Measurements from ENCODE around the gene ACAN.
A peak's percentile ranks its signal among the peaks of the same experiment; 100 is the strongest.
"Not testable (repeated sequence)": the region's sequence is repeated elsewhere in the genome, so short reads cannot be mapped to it uniquely, and the experiment has no call there.

Gene ACAN

DNA sequence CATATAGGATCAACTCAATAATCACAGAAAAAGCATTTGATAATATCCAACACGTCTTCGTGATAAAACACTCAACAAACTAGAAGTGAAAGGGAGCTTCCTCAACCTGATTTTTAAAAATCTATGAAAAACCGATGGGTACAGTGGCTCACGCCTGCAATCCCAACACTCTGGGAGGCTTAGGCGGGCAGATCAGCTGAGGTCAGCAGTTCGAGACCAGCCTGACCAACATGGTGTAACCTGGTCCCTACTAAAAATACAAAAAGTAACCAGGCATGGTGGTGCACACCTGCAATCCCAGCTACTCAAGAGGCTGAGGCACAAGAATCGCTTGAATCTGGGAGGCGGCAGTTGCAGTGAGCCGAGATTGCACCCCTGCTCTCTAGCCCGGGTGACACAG, 112.1 kb downstream of the ACAN start:
- TF ChIP-seq MYC (IDR thresholded peaks at IDR 0.05; ENCODE audit: low read depth, low read length) (no peak), POLR2A (IDR thresholded peaks at IDR 0.05; ENCODE audit: extremely low read depth, insufficient read length) (no peak)
- TF ChIP-seq, protein P1, sequence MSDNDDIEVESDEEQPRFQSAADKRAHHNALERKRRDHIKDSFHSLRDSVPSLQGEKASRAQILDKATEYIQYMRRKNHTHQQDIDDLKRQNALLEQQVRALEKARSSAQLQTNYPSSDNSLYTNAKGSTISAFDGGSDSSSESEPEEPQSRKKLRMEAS (IDR thresholded peaks at IDR 0.05; ENCODE audit: low read depth, low read length) = no peak
- TF ChIP-seq, protein P2, sequence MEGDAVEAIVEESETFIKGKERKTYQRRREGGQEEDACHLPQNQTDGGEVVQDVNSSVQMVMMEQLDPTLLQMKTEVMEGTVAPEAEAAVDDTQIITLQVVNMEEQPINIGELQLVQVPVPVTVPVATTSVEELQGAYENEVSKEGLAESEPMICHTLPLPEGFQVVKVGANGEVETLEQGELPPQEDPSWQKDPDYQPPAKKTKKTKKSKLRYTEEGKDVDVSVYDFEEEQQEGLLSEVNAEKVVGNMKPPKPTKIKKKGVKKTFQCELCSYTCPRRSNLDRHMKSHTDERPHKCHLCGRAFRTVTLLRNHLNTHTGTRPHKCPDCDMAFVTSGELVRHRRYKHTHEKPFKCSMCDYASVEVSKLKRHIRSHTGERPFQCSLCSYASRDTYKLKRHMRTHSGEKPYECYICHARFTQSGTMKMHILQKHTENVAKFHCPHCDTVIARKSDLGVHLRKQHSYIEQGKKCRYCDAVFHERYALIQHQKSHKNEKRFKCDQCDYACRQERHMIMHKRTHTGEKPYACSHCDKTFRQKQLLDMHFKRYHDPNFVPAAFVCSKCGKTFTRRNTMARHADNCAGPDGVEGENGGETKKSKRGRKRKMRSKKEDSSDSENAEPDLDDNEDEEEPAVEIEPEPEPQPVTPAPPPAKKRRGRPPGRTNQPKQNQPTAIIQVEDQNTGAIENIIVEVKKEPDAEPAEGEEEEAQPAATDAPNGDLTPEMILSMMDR (IDR thresholded peaks at IDR 0.05; ENCODE audit: low read depth, low read length) = no peak
- H3K4me3 ChIP-seq (ENCODE audit: low read depth, low read length) = no peak overlapping the region
- no peak for DNase-seq (ENCODE audit: low read depth)

DNA sequence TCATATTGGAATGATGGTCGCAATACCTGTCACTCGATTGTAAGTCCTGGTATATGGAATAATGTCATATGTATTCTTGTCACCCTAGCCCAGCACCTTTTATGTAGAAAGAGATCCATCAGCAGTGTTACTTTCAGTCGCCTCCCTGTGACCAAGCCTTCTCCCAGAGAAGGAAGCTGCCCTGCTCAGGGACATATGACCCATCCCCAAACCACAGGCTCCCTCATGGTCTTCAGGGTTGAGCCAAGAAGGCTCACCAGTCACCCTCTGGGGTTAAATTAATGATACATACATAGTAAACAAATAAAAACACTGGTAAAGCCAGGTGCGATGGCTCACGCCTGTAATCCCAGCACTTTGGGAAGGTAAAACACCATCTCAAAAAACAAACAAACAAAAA, 114.5 kb downstream of the ACAN start:
- TF ChIP-seq, protein P2 (IDR thresholded peaks at IDR 0.05; ENCODE audit: low read depth, low read length) = no peak
- no peak for TF ChIP-seq POLR2A (IDR thresholded peaks at IDR 0.05; ENCODE audit: extremely low read depth, insufficient read length)

DNA sequence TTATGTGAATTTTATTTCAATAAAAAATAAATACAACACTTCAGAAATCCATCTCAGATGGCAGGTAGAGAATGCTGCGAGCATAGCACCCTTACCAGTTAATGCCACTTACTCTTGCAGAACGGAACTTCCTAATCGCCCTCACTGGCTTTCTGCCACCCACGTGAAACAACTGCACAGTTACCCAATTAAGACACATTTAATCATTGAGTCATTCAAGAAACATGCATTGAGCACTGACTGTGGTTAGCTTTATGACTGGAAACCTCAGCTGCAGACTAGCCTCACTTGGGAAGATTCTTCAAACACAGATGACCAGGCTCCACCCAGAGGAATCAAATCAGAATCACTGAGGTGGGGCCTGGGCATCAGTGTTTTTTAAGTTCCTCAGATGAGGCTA, 115.5 kb downstream of the ACAN start:
- H3K4me3 ChIP-seq (ENCODE audit: low read depth, low read length) = no peak overlapping the region
- peak; percentile 76 for DNase-seq (ENCODE audit: low read depth)
- TF ChIP-seq, protein P1 (IDR thresholded peaks at IDR 0.05; ENCODE audit: low read depth, low read length) = peak; percentile 75
- TF ChIP-seq MYC (IDR thresholded peaks at IDR 0.05; ENCODE audit: low read depth, low read length) = peak; percentile 78
- TF ChIP-seq, protein P2 (IDR thresholded peaks at IDR 0.05; ENCODE audit: low read depth, low read length) = no peak

More for the DNA sequence above, 114.5 kb downstream of the ACAN start:
- no peak overlapping the region for H3K4me3 ChIP-seq (ENCODE audit: low read depth, low read length)
- no peak for DNase-seq (ENCODE audit: low read depth)

DNA sequence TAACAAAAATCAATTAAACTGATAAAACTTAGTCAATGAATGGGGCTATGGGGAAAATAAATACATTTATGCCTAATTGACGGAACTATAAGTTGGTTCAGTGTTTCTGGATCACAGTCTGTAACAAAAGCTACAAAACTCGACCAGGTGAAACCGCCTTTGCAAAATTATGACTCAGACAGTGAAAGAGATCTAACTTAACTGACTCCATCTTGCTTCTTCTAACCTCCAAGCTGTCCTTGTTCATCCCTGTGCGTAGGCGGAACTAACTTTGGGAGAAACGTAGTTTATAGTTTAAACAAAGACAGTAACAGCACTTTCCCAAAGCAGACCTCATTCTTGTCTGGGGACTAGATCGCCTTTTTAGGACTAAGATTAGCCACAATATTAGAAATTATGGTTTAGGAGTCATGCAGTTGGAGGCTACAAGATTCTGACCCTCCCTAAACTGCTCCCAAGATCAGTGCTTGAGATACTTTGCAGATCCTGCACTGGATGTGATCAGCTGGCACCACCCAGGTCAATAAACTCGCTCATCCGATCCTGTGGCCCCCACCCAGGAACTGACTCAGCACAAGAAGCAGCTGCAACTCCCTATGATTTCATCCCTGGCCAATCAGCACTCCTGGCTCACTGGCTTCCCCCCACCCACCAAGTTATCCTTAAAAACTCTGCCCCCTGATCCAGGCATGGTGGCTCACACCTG, 117.1 kb downstream of the ACAN start:
- TF ChIP-seq, protein P1 (IDR thresholded peaks at IDR 0.05; ENCODE audit: low read depth, low read length) = no peak
- TF ChIP-seq MYC (IDR thresholded peaks at IDR 0.05; ENCODE audit: low read depth, low read length) (no peak), POLR2A (IDR thresholded peaks at IDR 0.05; ENCODE audit: extremely low read depth, insufficient read length) (no peak)
- TF ChIP-seq, protein P2 (IDR thresholded peaks at IDR 0.05; ENCODE audit: low read depth, low read length) = no peak
- no peak overlapping the region for H3K4me3 ChIP-seq (ENCODE audit: low read depth, low read length)
- no peak for DNase-seq (ENCODE audit: low read depth)

DNA sequence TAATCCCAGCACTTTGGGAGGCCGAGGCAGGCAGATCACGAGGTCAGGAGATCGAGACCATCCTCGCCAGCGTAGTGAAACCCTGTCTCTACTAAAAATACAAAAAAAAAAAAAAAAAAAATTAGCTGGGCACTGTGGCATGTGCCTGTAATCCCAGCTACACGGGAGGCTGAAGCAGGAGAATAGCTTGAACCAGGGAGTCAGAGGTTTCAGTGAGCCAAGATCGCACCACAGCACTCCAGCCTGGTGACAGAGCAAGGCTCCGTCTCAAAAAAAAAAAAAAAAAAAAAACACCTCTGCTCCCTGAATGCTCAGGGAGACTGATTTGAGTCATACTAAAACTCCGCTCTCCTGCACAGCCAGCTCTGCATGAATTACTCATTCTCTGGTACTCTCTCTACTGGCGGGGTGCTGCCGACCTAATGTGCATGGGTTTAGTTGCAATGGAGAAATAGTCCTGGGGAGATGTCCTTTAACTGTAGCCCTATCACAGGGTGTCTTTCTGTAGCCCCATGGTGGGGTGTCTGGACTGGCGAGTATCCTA, 117.7 kb downstream of the ACAN start:
- not testable (repeated sequence) for H3K4me3 ChIP-seq (ENCODE audit: low read depth, low read length); DNase-seq (ENCODE audit: low read depth)
